ENCODE measurements around the gene TRMO.
A peak's percentile ranks its signal among the peaks of the same experiment; 100 is the strongest.
"Not testable (repeated sequence)": the region's sequence is repeated elsewhere in the genome, so short reads cannot be mapped to it uniquely, and the experiment has no call there.

Gene TRMO, protein sequence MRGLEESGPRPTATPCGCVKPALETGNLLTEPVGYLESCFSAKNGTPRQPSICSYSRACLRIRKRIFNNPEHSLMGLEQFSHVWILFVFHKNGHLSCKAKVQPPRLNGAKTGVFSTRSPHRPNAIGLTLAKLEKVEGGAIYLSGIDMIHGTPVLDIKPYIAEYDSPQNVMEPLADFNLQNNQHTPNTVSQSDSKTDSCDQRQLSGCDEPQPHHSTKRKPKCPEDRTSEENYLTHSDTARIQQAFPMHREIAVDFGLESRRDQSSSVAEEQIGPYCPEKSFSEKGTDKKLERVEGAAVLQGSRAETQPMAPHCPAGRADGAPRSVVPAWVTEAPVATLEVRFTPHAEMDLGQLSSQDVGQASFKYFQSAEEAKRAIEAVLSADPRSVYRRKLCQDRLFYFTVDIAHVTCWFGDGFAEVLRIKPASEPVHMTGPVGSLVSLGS
- total RNA-seq = 9.4 to 25.9 (median 19.3) reads per million in 18 experiments

GRCh38 chr9:97921959-97922724 lies at the start of gene TRMO:
TRMO (minus strand) TSS chr9:97922500; CDS start chr9:97922493, 7 bp downstream.
- peak; percentile 98 to 99 for DNase-seq

GRCh38 chr9:97970165-97970564 lies 47.9 kb upstream of the TRMO start:
- no peak for DNase-seq

GRCh38 chr9:97969014-97969413 lies 46.7 kb upstream of the TRMO start:
- no peak for DNase-seq

DNA sequence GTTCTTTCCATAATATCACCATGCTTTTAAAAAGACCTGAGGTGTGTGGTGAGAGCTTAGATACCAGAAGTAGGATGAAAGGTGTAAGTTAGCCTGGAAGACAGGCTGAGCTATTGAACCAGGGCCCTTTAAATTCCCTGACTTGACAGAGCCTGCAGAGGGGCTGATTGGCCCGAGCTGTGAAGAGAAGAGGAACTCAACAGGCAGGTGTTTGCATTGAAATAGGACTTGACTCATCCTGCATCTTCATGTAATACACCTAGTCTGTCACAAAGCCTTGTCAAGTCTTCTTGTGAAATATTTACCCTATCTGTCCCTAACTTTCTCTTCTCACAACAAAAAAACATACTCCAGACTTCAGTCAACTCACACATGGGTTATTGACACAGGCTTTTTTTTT lies 44.2 kb upstream of the TRMO start:
- DNase-seq = no peak

- no peak for DNase-seq
Observed at GRCh38 chr9:97964901-97965300, 42.6 kb upstream of the TRMO start.

GRCh38 chr9:97963232-97963631 lies 40.9 kb upstream of the TRMO start:
- DNase-seq = no peak

- no peak for DNase-seq
Observed at GRCh38 chr9:97962575-97962974, 40.3 kb upstream of the TRMO start.

DNA sequence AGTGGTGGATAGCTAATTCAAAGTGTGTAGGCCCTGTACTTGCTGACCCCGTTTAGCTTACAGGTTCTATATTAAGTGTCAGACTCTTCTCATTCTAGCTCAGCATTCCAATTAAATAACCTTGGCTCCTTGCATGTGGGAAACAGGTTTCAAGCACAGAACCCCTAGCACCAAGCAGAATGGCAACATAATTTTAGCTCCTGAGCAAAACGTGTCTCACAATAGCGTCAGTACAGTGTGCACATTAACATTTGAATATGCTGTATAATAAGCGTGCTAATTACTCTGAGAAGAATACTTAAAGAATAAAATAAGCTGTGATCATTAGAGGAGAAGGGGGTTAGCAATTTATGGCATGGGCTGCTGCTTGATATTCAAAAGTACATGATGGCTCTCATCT lies 39.8 kb upstream of the TRMO start:
- DNase-seq = no peak

- no peak for DNase-seq
Observed at GRCh38 chr9:97961361-97961760, 39.1 kb upstream of the TRMO start.

DNA sequence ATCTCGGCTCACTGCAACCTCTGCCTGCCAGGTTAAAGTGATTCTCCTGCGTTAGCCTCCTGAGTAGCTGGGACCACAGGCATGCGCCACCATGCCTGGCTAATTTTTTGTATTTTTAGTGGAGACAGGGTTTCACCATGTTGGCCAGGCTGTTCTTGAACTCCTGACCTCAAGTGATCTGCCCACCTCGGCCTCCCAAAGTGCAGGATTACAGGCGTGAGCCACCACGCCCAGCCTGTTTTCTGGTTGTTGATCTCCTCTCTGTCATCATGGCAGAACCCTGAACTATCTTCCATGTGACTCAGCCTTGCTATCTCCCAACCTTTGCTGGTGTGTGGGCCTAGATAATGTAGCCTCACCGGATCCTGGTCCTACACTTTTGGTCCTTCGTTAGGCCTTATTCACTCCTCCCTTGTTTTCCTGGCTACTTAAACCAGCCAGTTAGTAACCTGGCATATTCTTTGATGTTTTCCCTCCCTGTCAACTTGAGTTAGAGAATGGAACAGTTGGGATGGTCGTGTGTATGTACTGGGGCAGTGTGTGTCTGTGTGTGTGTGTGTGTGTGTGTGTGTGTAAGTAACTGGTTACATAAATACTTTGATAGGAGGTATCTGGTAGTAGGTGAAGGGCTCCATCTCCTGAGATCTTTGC lies 38.5 kb upstream of the TRMO start:
- DNase-seq = not testable (repeated sequence)

DNA sequence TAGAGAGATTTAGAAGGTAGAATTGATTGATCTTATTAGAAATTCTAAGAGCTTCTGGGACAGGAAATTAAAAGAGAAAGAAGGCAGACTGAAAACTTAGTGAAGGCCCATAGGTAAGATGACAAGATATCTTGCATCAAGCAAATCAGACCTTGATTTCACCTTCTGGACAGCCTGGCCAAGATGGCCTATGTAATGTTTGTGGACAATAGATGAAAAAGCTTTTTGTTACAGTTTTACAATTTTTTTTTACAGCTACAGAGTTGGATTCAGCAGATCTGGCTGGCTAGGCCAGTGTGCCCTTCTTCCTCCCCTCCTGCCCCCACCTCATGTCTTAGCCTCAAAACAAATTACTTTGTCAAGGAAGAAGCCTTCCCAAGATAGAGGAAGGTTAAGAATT lies 37.3 kb upstream of the TRMO start:
- no peak for DNase-seq

DNA sequence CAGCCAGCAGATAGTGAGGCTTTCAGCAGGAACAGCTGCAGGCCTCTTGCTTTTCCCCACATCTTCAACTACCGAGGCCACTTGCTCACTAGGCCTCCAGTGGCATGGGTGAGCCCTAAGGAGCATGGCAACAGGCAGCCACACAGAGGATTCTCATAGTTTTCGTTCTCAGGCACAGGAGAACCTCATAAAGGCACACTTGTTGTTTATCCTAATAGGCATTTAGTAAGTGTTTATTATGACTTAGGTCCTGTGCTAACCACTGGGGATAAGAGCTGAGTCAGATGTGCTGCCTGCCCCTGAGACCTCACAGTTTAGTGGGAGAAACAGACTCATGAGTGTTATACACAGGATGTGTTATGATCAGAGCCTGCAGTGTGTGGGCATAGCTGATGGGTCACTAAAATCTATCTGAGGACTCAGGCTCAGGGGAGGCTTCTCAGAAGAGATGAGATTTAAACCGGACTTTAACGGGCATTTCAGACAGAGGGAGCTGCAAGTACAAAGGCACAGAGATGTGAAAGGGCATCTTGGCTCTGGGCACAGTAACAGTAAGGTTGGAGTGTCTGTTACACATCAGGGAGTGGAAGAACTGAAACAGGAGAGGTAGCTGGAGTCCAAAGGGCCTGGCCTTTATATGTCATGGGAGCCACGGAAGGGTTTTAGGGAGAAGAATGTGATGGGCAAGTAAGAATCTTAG lies 36.7 kb upstream of the TRMO start:
- DNase-seq = no peak

DNA sequence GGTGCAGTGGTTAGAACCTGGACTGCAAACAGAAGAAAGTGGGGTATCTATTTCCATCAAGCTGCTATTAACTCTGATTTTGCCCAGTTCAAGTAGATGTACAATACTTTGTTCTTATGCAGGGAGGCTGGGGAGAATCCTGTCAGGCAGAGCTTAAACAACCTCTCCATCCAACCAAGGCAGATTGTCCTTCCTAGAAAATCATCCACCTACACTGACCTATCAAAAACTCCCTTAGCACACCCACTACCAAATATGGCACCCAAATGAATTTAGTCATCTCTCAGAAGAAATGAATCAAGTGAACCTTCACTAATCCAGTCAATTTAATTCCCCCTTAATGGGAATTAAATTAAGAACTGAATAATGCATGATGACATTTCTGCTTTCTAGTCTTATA lies 34.0 kb upstream of the TRMO start:
- peak in 1 of 2 donors; percentile 3 for DNase-seq

DNA sequence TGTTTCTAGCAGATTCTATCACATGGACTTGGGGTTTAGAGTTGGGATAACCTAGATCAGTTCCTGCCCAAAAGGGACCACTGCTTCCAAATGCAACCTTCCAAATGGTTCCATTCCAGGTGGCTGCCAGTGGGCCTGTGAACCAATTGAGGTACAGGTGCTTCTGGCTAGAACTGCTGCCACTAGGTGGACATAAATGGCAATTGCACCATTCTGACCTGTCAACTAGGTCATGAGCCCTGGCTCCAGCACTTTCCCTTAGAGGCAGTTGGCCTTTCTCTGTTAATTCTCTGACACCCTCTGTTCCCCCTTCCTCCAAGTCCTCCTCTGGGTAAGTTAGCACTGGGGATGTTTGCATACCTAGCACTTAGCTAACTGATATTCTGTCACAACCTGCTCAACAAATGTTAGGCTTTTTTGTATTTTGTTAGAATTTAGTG lies 32.3 kb upstream of the TRMO start:
- peak; percentile 7 to 17 for DNase-seq

GRCh38 chr9:97950873-97951272 lies 28.6 kb upstream of the TRMO start:
- DNase-seq = not testable (repeated sequence)

- DNase-seq = not testable (repeated sequence)
Observed at GRCh38 chr9:97947094-97947493, 24.8 kb upstream of the TRMO start.

- not testable (repeated sequence) for DNase-seq
Observed at GRCh38 chr9:97945470-97945869, 23.2 kb upstream of the TRMO start.

DNA sequence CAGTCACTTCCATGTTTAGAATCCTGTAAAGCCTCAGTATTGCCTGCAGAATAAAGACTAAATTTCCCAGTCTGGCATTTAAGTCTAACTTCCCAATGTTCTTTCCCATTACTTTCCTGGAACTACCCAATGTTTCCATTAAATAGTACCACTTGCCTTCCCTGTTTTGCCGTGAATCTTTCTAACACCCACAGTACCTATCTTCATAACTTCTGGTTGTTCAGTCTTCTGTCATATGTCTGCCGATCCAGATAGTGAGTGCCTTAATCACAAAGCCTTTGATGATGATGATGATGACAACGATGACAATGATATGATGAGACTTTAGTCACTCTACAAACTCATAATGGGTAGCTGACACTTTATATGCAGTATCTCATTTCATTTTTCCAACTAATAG lies 22.3 kb upstream of the TRMO start:
- no peak for DNase-seq

DNA sequence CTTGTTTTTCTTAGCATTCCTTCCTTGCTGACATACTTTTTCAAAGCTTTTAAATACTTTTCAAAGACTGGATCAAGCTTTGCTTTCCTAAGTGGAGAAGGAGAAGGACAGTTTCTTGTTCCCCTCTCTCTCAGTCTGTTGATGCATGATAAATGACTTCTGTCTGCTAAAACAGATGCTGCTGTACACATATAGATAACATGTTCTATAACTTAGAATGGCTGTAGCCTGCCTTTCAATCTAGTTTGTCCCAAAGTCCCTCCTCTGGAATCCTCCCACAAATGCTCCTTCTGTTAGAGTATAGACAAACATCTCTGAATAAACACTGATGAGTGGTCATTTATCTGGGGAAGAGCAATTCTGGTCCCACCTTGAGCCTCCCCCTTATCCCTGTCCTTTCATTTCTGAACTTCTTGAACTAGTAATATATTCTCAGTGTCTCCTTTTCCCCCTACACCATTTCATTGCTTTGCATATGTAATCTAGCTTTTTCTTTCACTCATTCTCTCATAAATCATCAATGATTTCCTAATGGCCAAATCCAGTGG lies 21.1 kb upstream of the TRMO start:
- no peak for DNase-seq

DNA sequence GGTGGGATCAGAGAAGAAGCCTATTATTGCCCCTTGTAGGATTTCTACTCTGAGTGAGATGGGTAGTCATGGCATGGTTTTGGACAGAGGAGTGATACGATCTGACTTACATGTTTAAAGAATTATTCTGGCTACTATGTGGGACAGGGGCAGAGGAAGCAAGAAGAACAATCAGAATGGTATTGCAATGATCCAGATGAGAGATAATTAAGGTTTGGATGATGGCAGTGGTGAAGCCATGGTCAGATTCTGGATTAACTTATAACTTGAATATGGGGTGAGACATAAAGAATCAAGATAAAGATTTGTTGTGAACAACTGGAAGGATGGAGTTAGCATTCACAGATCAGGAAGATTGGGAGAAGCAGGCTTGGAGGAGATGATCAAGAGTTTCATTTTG lies 19.0 kb upstream of the TRMO start:
- no peak for DNase-seq

DNA sequence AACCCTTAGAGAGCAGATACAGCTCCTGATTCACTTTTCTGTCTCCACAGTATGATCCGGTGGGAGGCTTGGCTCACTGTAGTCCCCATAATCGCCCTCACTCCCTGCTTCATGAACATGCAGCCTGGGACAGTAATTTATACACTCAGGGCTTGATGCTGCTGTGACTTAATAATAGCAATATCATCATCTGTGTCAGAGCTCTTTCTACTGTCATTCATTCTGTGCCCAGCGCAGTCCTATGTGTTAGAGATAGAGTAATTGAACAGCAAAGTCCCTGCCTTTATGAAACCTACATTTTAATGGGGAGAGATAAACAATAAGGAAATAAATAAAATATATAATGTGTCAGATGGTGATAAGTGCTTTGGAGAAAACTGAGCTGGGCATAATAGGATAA lies 18.4 kb upstream of the TRMO start:
- DNase-seq = no peak

DNA sequence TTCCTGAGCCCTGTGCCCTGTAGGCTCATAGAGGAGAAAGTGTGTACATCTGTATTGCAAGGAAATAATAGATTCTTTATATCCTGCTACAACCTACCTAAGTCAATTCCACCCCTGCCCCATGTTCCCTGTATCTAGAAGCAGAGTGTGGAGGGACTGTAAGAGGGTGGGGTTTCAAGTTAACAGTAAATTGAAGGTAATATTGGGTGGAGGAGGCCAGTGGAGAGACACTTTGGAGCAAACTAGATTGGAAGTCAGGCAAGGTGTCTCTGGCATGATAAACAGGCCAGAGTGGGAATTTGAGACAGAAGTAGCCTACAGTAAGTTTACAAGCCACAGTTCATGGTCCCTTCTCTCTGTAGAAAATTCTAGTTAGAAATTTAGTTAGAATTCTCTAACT lies 17.9 kb upstream of the TRMO start:
- no peak for DNase-seq
